GM12892 (cell line): ENCODE results near the gene CLUH.

Experiments
- POLR2A ChIP-seq: IDR thresholded peaks from 2 replicates; pipeline ENCODE4 v1.6.1; 2011; ENCODE audit warnings: low read depth, low read length, control low read depth
- POLR2AphosphoS5 ChIP-seq: IDR thresholded peaks from 2 replicates; pipeline ENCODE4 v1.6.1; 2011; ENCODE audit warnings: low read depth, low read length, control low read depth

DNA sequence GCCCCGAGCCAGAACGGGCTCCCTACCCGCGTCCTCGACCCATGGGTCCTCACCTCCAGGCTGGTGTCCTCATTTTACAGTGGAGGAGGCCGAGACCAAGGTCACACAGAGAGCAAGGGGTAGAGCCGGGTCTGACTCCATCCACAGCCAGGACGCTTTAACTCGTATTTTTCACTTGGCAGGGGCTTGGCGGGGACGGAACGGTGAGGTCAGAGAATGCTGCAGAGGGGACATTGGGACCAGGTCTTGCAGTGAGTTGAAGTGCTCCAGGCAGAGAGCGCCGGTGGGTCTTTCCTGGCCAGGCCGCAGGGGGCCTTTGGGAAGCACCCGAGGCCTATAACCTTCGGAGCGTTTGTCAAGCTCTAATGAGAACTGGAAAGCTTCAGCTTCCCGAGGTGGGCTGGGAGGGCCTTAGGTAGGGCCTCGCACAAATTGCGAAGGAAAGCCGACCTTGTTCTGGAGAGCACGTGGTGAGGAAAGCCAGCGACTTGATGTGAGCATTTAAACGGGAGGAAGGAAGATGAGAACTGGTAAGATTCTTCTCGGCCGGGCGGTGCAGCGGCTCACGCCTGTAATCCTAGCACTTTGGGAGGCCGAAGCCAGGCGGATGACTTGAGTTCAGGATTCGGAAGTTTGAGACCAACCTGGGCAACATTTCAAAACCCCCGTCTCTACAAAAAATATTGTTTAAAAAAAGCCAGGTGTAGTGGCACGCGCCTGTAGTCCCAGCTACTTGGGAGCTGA, 908 bp upstream of the CLUH start:
- TF ChIP-seq POLR2AphosphoS5 (no peak), POLR2A (no peak)
